Fibroblast of mammary gland (primary cell): ENCODE results near the gene BCLAF1.

Experiments
- DNase-seq: peaks from one replicate; pipeline ENCODE4 v3.0.0-alpha.2; 2010; ENCODE audit warnings: low read depth
- H3K4me3 ChIP-seq: 2 replicates; pipeline ENCODE4 v1.5.1; 2011; ENCODE audit warnings: low read depth, mild to moderate bottlenecking, low read length, moderate library complexity; ENCODE audit not compliant: control insufficient read depth
- TF ChIP-seq, protein P1 (sequence below): conservative IDR thresholded peaks from 2 replicates; pipeline ENCODE4 v1.5.1; 2011; ENCODE audit warnings: low read depth, low read length, inconsistent platforms; ENCODE audit not compliant: control insufficient read depth, insufficient read depth

Gene BCLAF1

DNA sequence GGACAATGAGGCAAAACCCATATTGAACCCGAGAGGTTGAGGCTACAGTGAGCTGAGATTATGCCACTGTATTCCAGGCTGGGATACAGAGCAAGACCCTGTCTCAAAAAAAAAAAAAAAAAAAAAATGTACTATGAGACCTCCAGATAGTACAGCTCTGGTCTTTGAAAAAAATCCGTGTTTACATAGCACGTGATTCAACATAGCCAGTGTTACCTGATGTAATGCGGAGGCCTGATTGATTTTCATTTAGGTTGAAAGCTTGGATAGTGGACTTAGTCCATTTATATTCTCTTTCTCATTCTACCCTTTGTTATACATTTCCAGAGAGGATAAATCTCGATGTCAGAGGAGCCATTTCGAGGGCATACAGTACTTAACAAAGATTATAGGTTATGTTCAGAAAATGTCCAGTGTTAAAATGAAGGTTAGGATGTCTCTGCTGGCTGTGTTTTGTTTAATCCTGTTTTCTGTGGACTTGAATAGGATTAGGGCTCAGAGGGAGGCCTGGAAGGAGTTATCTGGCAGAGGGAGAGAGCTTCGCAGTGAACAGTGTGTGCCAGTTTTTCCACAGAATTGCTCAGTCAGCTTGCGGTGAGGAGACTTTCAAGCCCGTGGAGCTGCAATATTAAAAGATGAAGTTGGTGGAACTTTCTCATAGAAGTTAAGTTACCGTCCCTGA, 33.9 kb upstream of the BCLAF1 start:
- TF ChIP-seq, protein P1, sequence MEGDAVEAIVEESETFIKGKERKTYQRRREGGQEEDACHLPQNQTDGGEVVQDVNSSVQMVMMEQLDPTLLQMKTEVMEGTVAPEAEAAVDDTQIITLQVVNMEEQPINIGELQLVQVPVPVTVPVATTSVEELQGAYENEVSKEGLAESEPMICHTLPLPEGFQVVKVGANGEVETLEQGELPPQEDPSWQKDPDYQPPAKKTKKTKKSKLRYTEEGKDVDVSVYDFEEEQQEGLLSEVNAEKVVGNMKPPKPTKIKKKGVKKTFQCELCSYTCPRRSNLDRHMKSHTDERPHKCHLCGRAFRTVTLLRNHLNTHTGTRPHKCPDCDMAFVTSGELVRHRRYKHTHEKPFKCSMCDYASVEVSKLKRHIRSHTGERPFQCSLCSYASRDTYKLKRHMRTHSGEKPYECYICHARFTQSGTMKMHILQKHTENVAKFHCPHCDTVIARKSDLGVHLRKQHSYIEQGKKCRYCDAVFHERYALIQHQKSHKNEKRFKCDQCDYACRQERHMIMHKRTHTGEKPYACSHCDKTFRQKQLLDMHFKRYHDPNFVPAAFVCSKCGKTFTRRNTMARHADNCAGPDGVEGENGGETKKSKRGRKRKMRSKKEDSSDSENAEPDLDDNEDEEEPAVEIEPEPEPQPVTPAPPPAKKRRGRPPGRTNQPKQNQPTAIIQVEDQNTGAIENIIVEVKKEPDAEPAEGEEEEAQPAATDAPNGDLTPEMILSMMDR: no peak
- peak; percentile 32 for DNase-seq
- no peak overlapping the region for H3K4me3 ChIP-seq

DNA sequence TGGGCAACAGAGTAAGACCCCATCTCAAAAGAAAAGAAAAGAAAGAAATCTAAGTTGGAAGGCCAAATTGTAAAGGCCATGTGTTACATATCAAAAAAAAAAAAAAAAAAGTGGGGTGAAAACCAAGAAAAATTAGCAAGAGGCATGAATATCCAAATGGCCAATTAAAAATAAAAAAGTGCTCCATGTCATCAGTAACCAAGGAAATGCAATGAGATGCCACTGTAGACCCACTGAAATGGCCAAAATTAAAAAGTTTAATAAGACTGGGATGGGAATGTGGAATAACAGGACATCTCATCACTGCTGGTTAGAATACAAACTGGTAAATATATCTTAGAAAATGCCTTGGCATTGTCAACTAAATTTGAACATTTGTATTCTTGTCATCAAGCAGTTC, 30.1 kb upstream of the BCLAF1 start:
- TF ChIP-seq, protein P1: no peak

DNA sequence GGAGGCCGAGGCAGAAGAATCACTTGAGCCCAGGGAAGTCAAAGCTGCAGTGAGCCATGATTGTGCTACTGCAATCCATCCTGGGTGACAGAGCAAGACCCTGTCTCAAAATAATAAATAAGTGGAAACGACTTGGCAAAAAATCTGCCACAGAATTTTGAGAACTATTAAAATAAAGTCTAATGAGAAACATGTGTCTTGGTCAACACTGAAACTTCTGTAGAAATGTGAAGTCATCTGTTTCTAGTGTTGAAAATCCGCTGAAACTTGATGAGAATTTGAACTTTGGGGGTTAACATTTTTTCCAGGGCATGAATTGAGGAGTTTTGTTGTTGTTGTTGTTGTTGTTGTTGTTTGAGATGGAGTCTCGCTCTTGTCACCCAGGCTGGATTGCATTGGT, 29.0 kb upstream of the BCLAF1 start:
- H3K4me3 ChIP-seq: no peak overlapping the region
- DNase-seq: peak; percentile 20
- TF ChIP-seq, protein P1: no peak

More for the DNA sequence above, 30.1 kb upstream of the BCLAF1 start:
- no peak for DNase-seq
- no peak overlapping the region for H3K4me3 ChIP-seq

DNA sequence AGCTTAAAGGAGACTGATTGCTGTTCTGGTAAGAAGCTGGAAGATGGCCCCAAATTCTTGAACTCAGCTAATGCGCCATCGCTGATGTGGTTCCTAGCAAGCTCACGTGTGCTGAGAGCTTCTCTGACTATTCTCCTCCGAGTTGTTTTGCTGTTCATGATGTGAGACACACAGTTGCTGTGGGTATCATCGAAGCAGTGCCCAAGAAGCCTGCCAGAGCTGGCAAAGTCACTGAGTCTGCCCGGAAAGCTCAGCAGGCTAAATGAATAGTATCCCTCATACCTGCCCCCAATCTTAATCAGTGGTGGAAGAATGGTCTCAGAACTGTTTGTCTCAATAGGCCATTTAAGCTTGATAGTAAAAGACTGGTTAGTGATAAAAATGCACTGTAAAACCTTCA, 28.3 kb upstream of the BCLAF1 start:
- H3K4me3 ChIP-seq: no peak overlapping the region
- no peak for DNase-seq
- TF ChIP-seq, protein P1: no peak

DNA sequence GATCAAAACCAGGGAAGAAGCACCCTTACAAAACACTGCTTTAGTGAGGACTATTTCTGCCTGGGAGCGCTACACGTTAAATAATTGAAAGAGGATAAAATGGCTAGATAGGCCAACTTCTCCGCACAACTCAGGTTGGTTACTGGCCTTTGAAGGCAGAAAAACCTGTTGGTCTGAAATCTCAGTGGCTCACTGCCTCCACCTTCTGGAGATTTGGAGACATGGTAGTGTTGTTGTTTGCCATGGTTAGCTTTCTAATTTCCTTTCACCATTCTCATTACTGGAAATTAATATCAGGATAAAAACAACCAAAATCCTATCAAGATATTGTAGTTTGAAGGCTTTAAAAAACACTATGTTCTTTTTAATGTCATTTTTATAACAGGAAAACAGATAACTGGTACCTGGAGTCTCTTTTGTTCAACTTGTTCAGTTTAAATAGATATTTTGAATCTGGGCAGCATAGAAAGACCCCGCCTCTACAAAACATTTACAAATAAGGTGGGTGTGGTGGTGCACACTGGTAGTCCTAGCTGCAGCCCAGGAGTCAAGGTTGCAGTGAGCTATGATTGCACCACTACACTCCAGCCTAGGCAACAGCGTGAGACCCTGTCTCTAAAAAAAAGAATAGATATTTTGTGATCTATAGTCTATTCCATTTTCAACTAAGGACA, 27.5 kb upstream of the BCLAF1 start:
- TF ChIP-seq, protein P1: peak; percentile 95
- H3K4me3 ChIP-seq: no peak overlapping the region
- peak; percentile 75 for DNase-seq

DNA sequence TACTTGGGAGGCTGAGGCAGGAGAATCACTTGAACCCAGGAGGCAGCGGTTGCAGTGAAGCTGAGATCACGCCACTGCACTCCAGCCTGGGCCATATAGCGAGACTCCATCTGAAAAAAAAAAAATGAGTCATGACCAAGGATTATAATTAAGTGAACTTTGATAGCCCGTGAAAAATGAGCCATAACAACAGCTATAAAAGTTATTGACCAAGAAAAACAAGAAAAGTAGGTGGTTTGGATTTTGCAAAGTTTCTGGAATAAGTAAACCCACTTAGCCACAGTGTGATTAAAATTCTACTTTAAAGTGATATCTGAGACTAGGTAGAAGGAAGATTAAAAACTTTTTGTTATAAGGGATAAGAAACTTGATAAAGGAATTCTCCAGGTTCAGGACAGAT, 25.9 kb upstream of the BCLAF1 start:
- no peak for DNase-seq
- H3K4me3 ChIP-seq: no peak overlapping the region
- TF ChIP-seq, protein P1: no peak

DNA sequence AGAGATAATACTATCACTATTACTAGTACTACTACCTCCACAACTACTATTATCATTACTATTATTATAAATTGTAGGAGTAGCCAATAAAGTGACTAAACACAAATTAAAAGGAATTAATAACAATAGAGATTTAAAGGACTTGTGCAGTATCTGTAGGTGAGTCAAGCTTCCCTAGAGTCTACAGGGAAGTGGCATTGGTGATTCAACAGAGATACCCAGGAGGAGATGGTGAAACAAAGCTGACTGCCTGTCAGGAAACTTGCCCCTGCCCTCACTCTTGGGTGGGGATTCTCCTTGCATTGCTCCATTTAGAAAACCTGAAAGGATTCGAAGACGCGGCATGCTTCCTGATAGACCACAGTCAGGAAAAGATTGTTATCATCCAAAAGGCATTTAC, 23.3 kb upstream of the BCLAF1 start:
- no peak for DNase-seq
- TF ChIP-seq, protein P1: no peak
- no peak overlapping the region for H3K4me3 ChIP-seq
